Ovary (tissue), 9 donors: Measurements from ENCODE around the gene FMN1. TPM values are rescaled to one million over a fixed set of nuclear protein-coding genes. Genes with fewer than 3 reads are reported as not detected.
"Not testable (repeated sequence)": the region's sequence is repeated elsewhere in the genome, so short reads cannot be mapped to it uniquely, and the experiment has no call there.

Experiments used
- DNase-seq, 5 donors: peaks; one replicate each; pipeline ENCODE4 v3.0.0-alpha.2; 2019 to 2020
- H3K27ac ChIP-seq, 2 donors: fragments of 200-600 bp; one replicate each; pipeline versions ENCODE4 v1.5.1 to v1.8.0; 2019 to 2022
- H3K27me3 ChIP-seq: fragments of 200-600 bp; one replicate; pipeline ENCODE4 v1.8.0; 2022
- H3K36me3 ChIP-seq: fragments of 200-600 bp; sonication (generic); one replicate; pipeline ENCODE4 v1.5.1; 2019
- H3K4me1 ChIP-seq: one replicate; pipeline ENCODE4 v1.8.1; 2013; ENCODE audit warnings: mild to moderate bottlenecking, moderate library complexity; ENCODE audit not compliant: insufficient read depth
- H3K4me3 ChIP-seq: fragments of 200-600 bp; sonication (generic); one replicate; pipeline ENCODE4 v1.5.1; 2017
- H3K9me3 ChIP-seq, 2 donors: fragments of 200-600 bp in 1 of 2; sonication (generic) in 1 of 2; one replicate each; pipeline versions ENCODE4 v1.5.1 to v1.8.1; 2013 to 2019; ENCODE audit warnings: mild to moderate bottlenecking in 1 of 2, moderate library complexity in 1 of 2
- EP300 ChIP-seq: sonication (generic); formaldehyde crosslinking; IDR thresholded peaks from one replicate; pipeline ENCODE4 v1.6.1; 2017; ENCODE audit warnings: antibody characterized with exemption
- POLR2A ChIP-seq: fragments of 450-650 bp; IDR thresholded peaks from one replicate; pipeline ENCODE4 v1.6.1; 2017; ENCODE audit warnings: antibody characterized with exemption, mild to moderate bottlenecking, moderate library complexity
- WGBS, 3 donors: extraction: QIAGEN DNeasy Blood & Tissue Kit in 1 of 3; methylation state at CpG; one replicate each; pipeline versions ENCODE4 v1.1.5 to v1.1.7; 2013 to 2017; 5-methylcytosine and 5-hydroxymethylcytosine counted together
- intact Hi-C, 4 donors: fragments of 100-400 bp; cut with DNase I; formaldehyde crosslinking; loops; one replicate each; pipeline versions ENCODE4 v1.11.0 to v1.15.1; 2022 to 2023
- polyA plus RNA-seq, 2 donors: library from polyadenylated mRNA; stranded (reverse); fragments of 200-250 nt in 1 of 2; fragments of 350-450 nt in 1 of 2; fragmentation: Illumina TruSeq in 1 of 2; extraction: RNeasy Lipid Tissue Mini Kit (QIAGEN cat#74804) in 1 of 2; gene quantifications; one replicate each; pipeline ENCODE4 v1.2.3, GENCODE V29; 2013 to 2014
- total RNA-seq, 7 donors: library from RNA; depleted of rRNA in 2 of 7; stranded (reverse); fragments of >200 nt in 2 of 7; fragmentation: NEBNext Ultra II Directional in 3 of 7; extraction: Animal tissue kit (Norgen Biotek cat#: 25700) in 3 of 7; gene quantifications; one replicate each; pipeline versions ENCODE4 v1.1.0 to v1.2.4, GENCODE V29; 2016 to 2023
- TF ChIP-seq, protein P1 (sequence below), 3 donors: fragments of 450-650 bp in 2 of 3; fragments of 200-600 bp in 1 of 3; IDR thresholded peaks; one replicate each; pipeline versions ENCODE4 v1.5.1 to v1.8.0; 2016 to 2022; ENCODE audit warnings: antibody characterized with exemption in 3 of 3, mild to moderate bottlenecking in 1 of 3
- donor health status: DM: no; HTN: no; CAD: no; lungs with moderate emphysema.
- donor health status: DM: no; HTN: no; CAD: no.
- donor health status: Bipolar disorder and iron deficiency.
- donor health status: DM: yes; HTN: yes; CAD: no.
- donor health status: DM: no; HTN: no; CAD: no.
- donor health status: DM: yes; HTN: yes; CAD: no.

FMN1 gene
- total and polyA plus RNA-seq, 9 donors = 0.13 to 16.9 (median 2.6) TPM

DNA sequence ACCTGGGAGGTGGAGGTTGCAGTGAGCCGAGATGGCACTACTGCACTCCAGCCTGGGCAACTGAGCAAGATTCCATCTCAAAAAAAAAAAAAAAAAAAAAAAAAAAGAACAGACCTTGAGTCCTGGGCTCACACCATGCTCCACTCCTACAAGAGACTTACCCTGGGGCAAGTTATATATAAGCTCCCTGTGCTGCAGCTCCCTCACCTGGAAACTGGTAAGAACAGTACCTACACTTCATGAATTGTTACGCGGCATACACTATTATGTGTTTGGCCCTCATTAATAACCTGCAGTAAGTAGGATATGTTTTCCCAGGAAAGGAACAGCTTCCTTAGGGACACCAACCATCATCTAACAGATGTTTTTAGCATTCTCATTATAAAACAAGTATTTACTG lies 119.6 kb downstream of the FMN1 start:
- intact Hi-C loops = no loop called here
- Histone ChIP-seq H3K27me3 (no peaks in the 10 kb centered on the region), H3K36me3 (no peaks in the 10 kb centered on the region), H3K4me1 (no peaks in the 10 kb centered on the region), H3K9me3 (no peaks in the 10 kb centered on the region), H3K27ac (no peak overlapping the region), H3K4me3 (no peak overlapping the region)
- DNase-seq = no peak
- WGBS, 3 donors = 87 to 94% (median 93%) methylated on average over 3 of the region's 3 CpGs
- TF ChIP-seq POLR2A = no peak
- no peak for TF ChIP-seq EP300
- TF ChIP-seq, protein P1, sequence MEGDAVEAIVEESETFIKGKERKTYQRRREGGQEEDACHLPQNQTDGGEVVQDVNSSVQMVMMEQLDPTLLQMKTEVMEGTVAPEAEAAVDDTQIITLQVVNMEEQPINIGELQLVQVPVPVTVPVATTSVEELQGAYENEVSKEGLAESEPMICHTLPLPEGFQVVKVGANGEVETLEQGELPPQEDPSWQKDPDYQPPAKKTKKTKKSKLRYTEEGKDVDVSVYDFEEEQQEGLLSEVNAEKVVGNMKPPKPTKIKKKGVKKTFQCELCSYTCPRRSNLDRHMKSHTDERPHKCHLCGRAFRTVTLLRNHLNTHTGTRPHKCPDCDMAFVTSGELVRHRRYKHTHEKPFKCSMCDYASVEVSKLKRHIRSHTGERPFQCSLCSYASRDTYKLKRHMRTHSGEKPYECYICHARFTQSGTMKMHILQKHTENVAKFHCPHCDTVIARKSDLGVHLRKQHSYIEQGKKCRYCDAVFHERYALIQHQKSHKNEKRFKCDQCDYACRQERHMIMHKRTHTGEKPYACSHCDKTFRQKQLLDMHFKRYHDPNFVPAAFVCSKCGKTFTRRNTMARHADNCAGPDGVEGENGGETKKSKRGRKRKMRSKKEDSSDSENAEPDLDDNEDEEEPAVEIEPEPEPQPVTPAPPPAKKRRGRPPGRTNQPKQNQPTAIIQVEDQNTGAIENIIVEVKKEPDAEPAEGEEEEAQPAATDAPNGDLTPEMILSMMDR (IDR thresholded peaks at IDR 0.05) = no peak

DNA sequence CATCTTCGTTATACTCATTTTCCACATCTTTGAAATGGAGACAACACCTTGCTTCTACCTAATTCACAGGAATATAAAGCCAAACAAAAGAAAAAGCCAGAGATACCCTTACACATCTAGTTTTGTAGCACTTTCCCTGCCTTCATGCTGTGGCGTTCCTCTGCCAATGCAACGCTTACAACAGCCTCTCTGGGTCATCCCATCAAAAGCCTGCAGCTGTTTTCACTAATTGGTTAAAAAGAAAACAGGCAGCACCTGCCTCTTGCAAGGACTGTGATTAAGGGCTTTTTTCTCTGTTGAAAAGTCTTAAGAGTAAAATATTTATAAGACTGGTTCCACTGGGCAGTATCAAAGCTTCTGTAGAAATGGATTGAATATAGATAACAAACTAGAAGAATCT lies 120.3 kb downstream of the FMN1 start:
- 47 to 65% (median 55%) methylated on average over 3 of the region's 3 CpGs for WGBS, 3 donors
- Histone ChIP-seq H3K36me3 (no peaks in the 10 kb centered on the region), H3K9me3 (no peaks in the 10 kb centered on the region), H3K4me1 (no peaks in the 10 kb centered on the region), H3K27me3 (no peaks in the 10 kb centered on the region), H3K27ac (no peak overlapping the region), H3K4me3 (no peak overlapping the region)
- intact Hi-C loops = no loop called here
- DNase-seq = no peak
- TF ChIP-seq POLR2A = no peak
- TF ChIP-seq, protein P1 (IDR thresholded peaks at IDR 0.05) = no peak

DNA sequence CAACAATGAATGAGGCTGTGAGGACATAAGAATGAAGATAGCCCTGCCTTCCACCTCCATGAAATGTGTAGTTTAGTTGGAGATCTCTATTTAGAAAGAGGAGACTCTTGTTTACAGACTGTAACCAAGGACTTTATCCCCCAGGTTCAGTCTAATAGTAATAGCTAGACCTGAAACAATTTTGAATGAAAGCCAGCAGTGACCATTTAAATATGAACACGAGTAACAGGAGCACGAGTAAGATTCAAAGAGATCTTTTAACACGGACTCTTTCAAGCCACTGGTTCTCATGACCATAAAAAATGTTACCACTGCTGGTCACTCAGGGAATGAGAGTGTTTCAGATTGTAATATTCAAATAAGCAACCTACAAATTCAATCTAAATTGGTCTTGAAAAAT lies 123.1 kb downstream of the FMN1 start:
- TF ChIP-seq, protein P1 (IDR thresholded peaks at IDR 0.05) = no peak
- TF ChIP-seq EP300 (no peak), POLR2A (no peak)
- no peaks in the 10 kb centered on the region for H3K36me3 ChIP-seq
- no peaks in the 10 kb centered on the region for H3K27me3 ChIP-seq
- no peaks in the 10 kb centered on the region for H3K4me1 ChIP-seq
- no peak overlapping the region for H3K27ac ChIP-seq
- 52 to 61% (median 57%) methylated on average over 3 of the region's 3 CpGs for WGBS, 3 donors
- H3K4me3 ChIP-seq = no peak overlapping the region
- DNase-seq = no peak
- intact Hi-C loops = no loop called here
- no peaks in the 10 kb centered on the region for H3K9me3 ChIP-seq

DNA sequence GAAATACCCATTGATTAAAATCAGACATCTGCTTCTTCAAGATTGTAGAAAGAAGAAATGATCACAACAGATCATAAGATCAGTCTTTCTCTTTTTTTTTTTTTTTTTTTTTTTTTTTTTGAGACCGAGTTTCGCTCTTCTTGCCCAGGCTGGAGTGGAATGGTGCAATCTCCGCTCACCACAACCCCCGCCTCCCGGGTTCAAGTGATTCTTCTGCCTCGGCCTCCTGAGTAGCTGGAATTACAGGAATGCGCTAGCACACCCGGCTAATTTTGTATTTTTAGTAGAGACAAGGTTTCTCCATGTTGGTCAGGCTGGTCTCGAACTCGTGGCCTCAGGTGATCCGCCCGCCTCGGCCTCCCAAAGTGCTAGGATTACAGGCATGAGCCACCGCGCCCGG lies 124.6 kb downstream of the FMN1 start:
- H3K36me3 ChIP-seq, H3K27ac ChIP-seq, H3K4me1 ChIP-seq, DNase-seq, H3K9me3 ChIP-seq, H3K4me3 ChIP-seq, intact Hi-C loops, H3K27me3 ChIP-seq: not testable (repeated sequence)
- 92 to 95% (median 92%) methylated on average over 16 of the region's 16 CpGs for WGBS, 3 donors

DNA sequence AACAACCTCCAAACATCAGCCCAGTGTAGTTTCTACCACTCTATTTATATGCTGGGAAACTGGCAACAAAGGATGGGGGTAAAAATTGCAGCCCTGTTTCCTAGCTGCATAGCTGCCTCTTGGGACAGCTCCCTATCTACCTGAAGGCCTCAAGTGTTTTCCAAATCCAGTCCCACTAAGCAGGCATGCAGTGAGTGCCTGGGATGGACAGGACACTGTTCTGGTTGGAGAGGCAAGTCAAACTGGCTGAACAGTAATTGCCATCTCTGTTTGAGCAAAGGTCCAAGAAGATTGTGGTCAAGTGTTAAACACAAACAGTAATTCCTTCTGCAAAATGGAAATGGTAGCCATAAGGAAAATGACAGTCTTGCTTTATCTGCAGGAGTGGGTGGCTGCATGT lies 125.4 kb downstream of the FMN1 start:
- Histone ChIP-seq H3K27ac (no peak overlapping the region), H3K36me3 (no peaks in the 10 kb centered on the region), H3K4me1 (no peaks in the 10 kb centered on the region), H3K27me3 (no peaks in the 10 kb centered on the region), H3K4me3 (no peak overlapping the region), H3K9me3 (no peaks in the 10 kb centered on the region)
- no peak for TF ChIP-seq EP300
- TF ChIP-seq, protein P1 (IDR thresholded peaks at IDR 0.05) = no peak
- no peak for TF ChIP-seq POLR2A
- intact Hi-C loops = no loop called here
- no peak for DNase-seq
